Activated T-cell treated with anti-CD3 and anti-CD28 coated beads, Interleukin-2, amount 50 U/mL, for 4 hours (primary cell): ENCODE results near the gene APBA2. TPM values are rescaled to one million over a fixed set of nuclear protein-coding genes. Genes with fewer than 3 reads are reported as not detected.
"Not testable (repeated sequence)": the region's sequence is repeated elsewhere in the genome, so short reads cannot be mapped to it uniquely, and the experiment has no call there.

ENCODE experiments used
- ATAC-seq, 2 donors: fragments of 200-7000 bp; cut with Tn5 transposase; one replicate each; pipeline ENCODE4 v1.10.0; 2021
- DNase-seq: peaks from one replicate; pipeline ENCODE4 v3.0.0-alpha.2; 2020
- H3K27me3 Mint-ChIP-seq: one replicate; pipeline ENCODE4 v1.8.0; 2021; ENCODE audit warnings: low read depth, mixed read lengths
- H3K36me3 Mint-ChIP-seq: one replicate; pipeline ENCODE4 v1.8.0; 2022; ENCODE audit warnings: mixed read lengths; ENCODE audit not compliant: insufficient read depth
- H3K4me1 Mint-ChIP-seq: one replicate; pipeline ENCODE4 v1.8.0; 2021; ENCODE audit warnings: low read depth, mixed read lengths
- H3K4me3 Mint-ChIP-seq: one replicate; pipeline ENCODE4 v1.8.0; 2021; ENCODE audit warnings: mild to moderate bottlenecking, moderate library complexity, mixed read lengths
- H3K9me3 Mint-ChIP-seq: one replicate; pipeline ENCODE4 v1.8.0; 2021; ENCODE audit warnings: mixed read lengths
- total RNA-seq, 3 donors: library from RNA; stranded (reverse); gene quantifications; one replicate each; pipeline ENCODE4 v1.2.1, GENCODE V29; 2021

The APBA2 gene
- total RNA-seq, 3 donors from 2014 or later = 11.0 to 14.7 (median 14.5) TPM

- H3K9me3 Mint-ChIP-seq = no peaks in the 10 kb centered on the region
- no peaks in the 10 kb centered on the region for H3K36me3 Mint-ChIP-seq
- DNase-seq (no peak), ATAC-seq (no peak)
- H3K27me3 Mint-ChIP-seq = no peaks in the 10 kb centered on the region
- peak overlapping the region; percentile 82 for H3K4me3 Mint-ChIP-seq
- peaks cover 53% of the 10 kb centered on the region for H3K4me1 Mint-ChIP-seq
Observed at GRCh38 chr15:28886431-28887338, 911 bp downstream of the APBA2 start.

DNA sequence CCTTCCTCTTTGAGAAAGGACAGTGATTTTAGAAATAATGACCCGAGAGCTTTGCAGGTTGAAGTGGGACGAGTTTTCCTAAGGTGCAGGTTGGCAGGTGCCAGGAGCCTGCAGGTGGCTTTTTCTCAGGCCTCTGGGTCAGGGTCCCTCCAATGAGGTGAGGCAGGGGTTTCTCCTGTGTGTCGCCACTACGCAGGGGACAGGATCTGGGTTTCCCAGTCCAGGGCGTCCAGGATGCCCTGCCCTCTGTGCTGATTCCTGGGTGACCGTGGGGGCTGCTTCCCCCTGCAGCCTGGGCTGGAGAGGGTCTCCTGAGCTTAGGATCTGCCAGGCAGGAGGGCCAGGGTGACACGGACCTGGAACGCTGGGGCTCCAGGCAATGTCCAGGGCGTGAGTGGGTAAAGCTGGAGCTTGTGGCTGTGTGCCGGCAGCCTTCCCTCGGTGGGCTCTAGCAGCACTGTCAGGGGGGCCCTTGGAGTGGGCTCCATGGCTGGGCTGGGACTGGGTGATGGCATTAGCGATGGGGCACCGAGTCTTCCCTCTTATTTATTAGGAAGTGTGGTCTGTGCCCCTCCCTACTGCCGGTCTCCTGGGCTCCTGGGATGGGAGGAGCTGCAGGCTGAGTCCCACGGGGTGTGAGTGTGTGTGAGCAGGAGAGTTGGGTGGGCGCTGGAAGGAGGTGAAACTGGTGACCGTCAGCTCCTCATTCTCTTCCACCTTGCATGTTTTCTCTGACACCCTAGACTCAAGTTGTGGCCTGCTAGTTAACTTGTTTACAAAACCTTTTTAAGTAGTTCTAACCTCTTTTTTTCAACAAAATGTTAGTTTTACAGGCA lies 1.8 kb downstream of the APBA2 start:
- Mint-ChIP-seq H3K27me3 (no peaks in the 10 kb centered on the region), H3K4me1 (peaks cover 58% of the 10 kb centered on the region)

DNA sequence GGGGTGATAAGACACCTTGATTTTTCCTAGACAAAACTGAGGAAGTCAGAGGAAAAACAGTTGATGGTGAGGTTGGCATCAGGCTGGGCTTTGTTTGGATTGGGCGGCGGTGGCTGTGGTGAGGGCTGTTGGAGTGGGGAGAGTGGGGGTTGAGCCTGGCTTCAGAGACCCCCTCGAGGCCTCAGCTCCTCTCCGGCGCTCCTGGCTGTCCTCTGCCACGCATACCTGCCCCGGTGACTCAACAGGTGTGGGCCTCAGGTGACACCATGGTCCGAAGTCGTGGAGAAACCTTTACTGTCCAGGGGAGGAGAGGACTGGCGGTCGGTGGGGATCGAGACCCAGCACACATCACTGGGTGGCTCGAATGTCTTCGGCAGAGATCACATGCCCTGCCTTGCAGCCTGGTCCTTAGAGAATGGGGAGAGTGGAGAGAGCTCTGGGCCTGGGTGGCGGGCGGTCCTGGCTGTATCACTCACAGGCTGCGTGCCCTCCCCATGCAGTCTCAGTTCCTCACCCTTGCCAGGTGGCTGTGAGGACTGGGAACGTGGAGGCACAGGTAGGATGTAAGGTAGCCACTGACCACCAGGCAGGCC lies 2.6 kb downstream of the APBA2 start:
- no peak overlapping the region for H3K4me3 Mint-ChIP-seq
- DNase-seq = no peak
- no peaks in the 10 kb centered on the region for H3K9me3 Mint-ChIP-seq
- ATAC-seq = no peak
- H3K4me1 Mint-ChIP-seq = peaks cover 67% of the 10 kb centered on the region
- no peaks in the 10 kb centered on the region for H3K27me3 Mint-ChIP-seq
- H3K36me3 Mint-ChIP-seq = no peaks in the 10 kb centered on the region

More for the DNA sequence above, 1.8 kb downstream of the APBA2 start:
- Mint-ChIP-seq H3K9me3 (no peaks in the 10 kb centered on the region), H3K4me3 (peak overlapping the region; percentile 82), H3K36me3 (no peaks in the 10 kb centered on the region)
- DNase-seq (no peak), ATAC-seq (no peak)

DNA sequence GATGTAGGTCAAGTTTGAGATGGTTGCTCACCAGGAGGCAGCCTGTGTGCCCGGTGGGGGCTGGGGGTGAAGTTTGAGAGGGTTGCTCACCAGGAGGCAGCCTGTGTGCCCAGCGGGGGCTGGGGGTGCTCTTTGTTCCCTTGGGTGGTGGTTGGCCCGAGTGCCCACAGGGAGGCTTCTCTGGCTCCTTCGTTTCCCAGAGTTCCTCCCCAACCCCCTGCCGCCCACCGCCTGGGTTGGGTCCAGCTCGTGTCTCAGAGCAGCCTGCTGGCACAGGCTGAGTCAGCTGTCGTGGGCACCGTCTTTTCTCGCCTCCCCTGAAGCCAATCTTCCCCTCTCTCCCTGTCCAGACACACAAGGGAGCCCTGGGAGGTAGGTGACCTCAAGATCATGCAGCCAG lies 3.1 kb downstream of the APBA2 start:
- ATAC-seq = no peak
- Mint-ChIP-seq H3K36me3 (no peaks in the 10 kb centered on the region), H3K4me3 (no peak overlapping the region), H3K9me3 (no peaks in the 10 kb centered on the region), H3K27me3 (no peaks in the 10 kb centered on the region), H3K4me1 (peaks cover 68% of the 10 kb centered on the region)
- DNase-seq = no peak

GRCh38 chr15:28889346-28889745 lies 3.6 kb downstream of the APBA2 start:
- DNase-seq = no peak
- ATAC-seq = no peak
- Mint-ChIP-seq H3K27me3 (no peaks in the 10 kb centered on the region), H3K4me3 (no peak overlapping the region), H3K9me3 (no peaks in the 10 kb centered on the region), H3K4me1 (peaks cover 71% of the 10 kb centered on the region), H3K36me3 (no peaks in the 10 kb centered on the region)

DNA sequence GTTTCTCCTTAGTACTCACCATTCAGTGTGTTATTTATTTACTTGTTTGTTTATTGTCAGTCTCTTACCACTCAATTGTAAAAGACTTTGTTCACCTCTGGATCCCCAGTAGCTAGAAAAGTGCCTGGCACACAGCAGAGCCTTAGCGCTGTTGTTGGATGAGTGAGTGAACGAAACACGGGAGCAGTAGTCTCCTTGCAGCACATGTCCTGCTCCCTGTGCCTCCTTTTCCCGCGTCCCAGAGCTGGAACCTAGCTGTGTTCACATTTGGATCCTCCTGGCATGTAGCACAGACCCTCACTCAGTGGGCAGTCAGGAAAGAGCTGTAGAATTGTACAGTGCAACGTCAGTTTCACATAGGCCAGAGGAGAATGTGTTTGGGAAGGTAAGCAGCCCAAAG lies 4.1 kb downstream of the APBA2 start:
- not testable (repeated sequence) for H3K4me3 Mint-ChIP-seq, H3K36me3 Mint-ChIP-seq, ATAC-seq, DNase-seq, H3K9me3 Mint-ChIP-seq, H3K27me3 Mint-ChIP-seq
- peaks cover 72% of the 10 kb centered on the region for H3K4me1 Mint-ChIP-seq

GRCh38 chr15:28890291-28890690 lies 4.5 kb downstream of the APBA2 start:
- ATAC-seq, DNase-seq, H3K36me3 Mint-ChIP-seq, H3K9me3 Mint-ChIP-seq, H3K27me3 Mint-ChIP-seq: not testable (repeated sequence)
- H3K4me3 Mint-ChIP-seq = peak overlapping the region; percentile 39
- peaks cover 69% of the 10 kb centered on the region for H3K4me1 Mint-ChIP-seq

GRCh38 chr15:28890711-28891495 lies 5.1 kb downstream of the APBA2 start:
- DNase-seq (no peak), ATAC-seq (peak; percentile 24 to 26)
- peak overlapping the region; percentile 39 for H3K4me3 Mint-ChIP-seq
- no peaks in the 10 kb centered on the region for H3K9me3 Mint-ChIP-seq
- no peaks in the 10 kb centered on the region for H3K27me3 Mint-ChIP-seq
- H3K4me1 Mint-ChIP-seq = peaks cover 69% of the 10 kb centered on the region
- no peaks in the 10 kb centered on the region for H3K36me3 Mint-ChIP-seq

DNA sequence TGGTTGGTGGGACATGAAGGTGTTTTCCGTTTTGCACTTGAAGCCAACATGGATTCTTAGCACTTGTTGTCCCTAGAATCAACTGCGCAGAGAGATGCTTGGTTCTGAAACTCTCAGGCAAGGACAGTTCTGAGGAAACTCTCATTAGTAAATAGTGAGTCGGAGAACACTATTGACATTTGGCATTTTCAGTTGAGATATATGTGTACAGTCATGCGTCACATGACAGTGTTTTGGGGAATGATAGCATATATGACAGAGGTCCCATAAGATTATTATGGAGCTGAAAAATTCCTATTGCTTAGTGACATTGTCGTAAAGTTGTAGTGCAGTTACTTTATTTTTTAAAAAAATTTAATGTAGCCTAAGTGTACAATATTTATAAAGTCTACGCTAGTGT lies 5.8 kb downstream of the APBA2 start:
- ATAC-seq = peak in 1 of 2 donors; percentile 25
- Mint-ChIP-seq H3K4me1 (peaks cover 69% of the 10 kb centered on the region), H3K4me3 (no peak overlapping the region), H3K9me3 (no peaks in the 10 kb centered on the region), H3K27me3 (no peaks in the 10 kb centered on the region), H3K36me3 (no peaks in the 10 kb centered on the region)
- DNase-seq = no peak

- peaks cover 65% of the 10 kb centered on the region for H3K4me1 Mint-ChIP-seq
- DNase-seq (no peak), ATAC-seq (no peak)
- H3K36me3 Mint-ChIP-seq = no peaks in the 10 kb centered on the region
- H3K27me3 Mint-ChIP-seq = no peaks in the 10 kb centered on the region
- no peak overlapping the region for H3K4me3 Mint-ChIP-seq
- H3K9me3 Mint-ChIP-seq = no peaks in the 10 kb centered on the region
Observed at GRCh38 chr15:28892789-28893610, 7.2 kb downstream of the APBA2 start.

- H3K4me1 Mint-ChIP-seq = peaks cover 58% of the 10 kb centered on the region
- DNase-seq = no peak
- no peaks in the 10 kb centered on the region for H3K9me3 Mint-ChIP-seq
Observed at GRCh38 chr15:28894631-28895030, 8.9 kb downstream of the APBA2 start.

GRCh38 chr15:28895146-28895545 lies 9.4 kb downstream of the APBA2 start:
- no peak for DNase-seq
- no peaks in the 10 kb centered on the region for H3K36me3 Mint-ChIP-seq
- ATAC-seq = no peak
- H3K4me1 Mint-ChIP-seq = peaks cover 56% of the 10 kb centered on the region
- H3K9me3 Mint-ChIP-seq = no peaks in the 10 kb centered on the region
- no peak overlapping the region for H3K4me3 Mint-ChIP-seq
- no peaks in the 10 kb centered on the region for H3K27me3 Mint-ChIP-seq

More at GRCh38 chr15:28894631-28895030, 8.9 kb downstream of the APBA2 start:
- no peaks in the 10 kb centered on the region for H3K27me3 Mint-ChIP-seq
- H3K36me3 Mint-ChIP-seq = no peaks in the 10 kb centered on the region
- no peak overlapping the region for H3K4me3 Mint-ChIP-seq
- ATAC-seq = no peak

DNA sequence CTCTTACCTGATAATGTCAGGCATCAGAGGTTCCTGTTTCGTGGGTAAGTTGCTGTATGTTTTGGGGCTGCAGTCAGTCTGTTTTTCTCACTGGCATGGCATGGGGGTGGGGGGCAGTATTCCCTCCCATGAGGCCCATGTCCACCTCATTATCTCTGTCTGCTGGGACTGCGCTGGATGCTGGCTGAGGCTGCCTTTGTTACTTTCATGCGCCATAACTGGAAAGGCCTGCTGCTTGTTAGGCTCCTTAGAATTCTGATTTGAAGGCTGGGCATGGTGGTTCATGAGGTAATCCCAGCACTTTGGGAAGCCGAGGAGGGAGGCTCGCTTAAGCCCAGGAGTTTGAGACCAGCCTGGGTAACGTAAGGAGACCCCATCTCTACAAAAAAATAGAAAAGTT lies 9.8 kb downstream of the APBA2 start:
- peaks cover 56% of the 10 kb centered on the region for H3K4me1 Mint-ChIP-seq
- H3K36me3 Mint-ChIP-seq = no peaks in the 10 kb centered on the region
- no peak overlapping the region for H3K4me3 Mint-ChIP-seq
- DNase-seq = no peak
- H3K27me3 Mint-ChIP-seq = no peaks in the 10 kb centered on the region
- ATAC-seq = no peak
- no peaks in the 10 kb centered on the region for H3K9me3 Mint-ChIP-seq
